ENCODE data around the gene ATP6V0A4. TPM values are rescaled to one million over a fixed set of nuclear protein-coding genes. Genes with fewer than 3 reads are reported as not detected.

ATP6V0A4 gene
- total RNA-seq, result 57.6 TPM

GRCh38 chr7:138797715-138798320 is at the start of gene ATP6V0A4, which contains the start of gene TMEM213:
Gene ATP6V0A4, minus strand, starts transcription at chr7:138798196. Its CDS starts 26,949 bp downstream, at chr7:138771247.
Gene TMEM213, plus strand, starts transcription at chr7:138797994. Its CDS starts 111 bp downstream, at chr7:138798105.

GRCh38 chr7:138700857-138701536 is 97.0 kb downstream of the ATP6V0A4 start, which contains the start of gene SVOPL:
Gene SVOPL, minus strand, starts transcription at chr7:138701362. Its CDS starts 22,317 bp downstream, at chr7:138679045.

Other genes starting within 250 kb of the ATP6V0A4 start
- gene SVOPL, start 96.8 kb downstream of the ATP6V0A4 start, total RNA-seq, result 1.7 TPM
- 43.8 TPM for gene TMEM213, start 202 bp downstream of the ATP6V0A4 start, total RNA-seq
- 9.7 TPM for gene KIAA1549, start 183.2 kb upstream of the ATP6V0A4 start, total RNA-seq
- 54.7 TPM for gene ZC3HAV1L, start 237.8 kb upstream of the ATP6V0A4 start, total RNA-seq

Data from metanephros (tissue), 1 donor.